ENCODE data around the gene EEFSEC.
A peak's percentile ranks its signal among the peaks of the same experiment; 100 is the strongest.

Gene EEFSEC

GRCh38 chr3:128420289-128420688 is 267.0 kb downstream of the EEFSEC start:
- DNase-seq = no peak

GRCh38 chr3:128420720-128421438 is 267.6 kb downstream of the EEFSEC start:
- no peak for DNase-seq

GRCh38 chr3:128421439-128421836 is 268.2 kb downstream of the EEFSEC start:
- DNase-seq = no peak

- no peak for DNase-seq
Observed at GRCh38 chr3:128421966-128422365, 268.7 kb downstream of the EEFSEC start.

GRCh38 chr3:128422762-128423524 is 269.7 kb downstream of the EEFSEC start:
- DNase-seq = no peak

GRCh38 chr3:128423525-128424147 is 270.4 kb downstream of the EEFSEC start:
- DNase-seq = no peak

GRCh38 chr3:128424508-128425069 is 271.3 kb downstream of the EEFSEC start:
- DNase-seq = no peak

- DNase-seq = no peak
Observed at GRCh38 chr3:128425142-128425845, 272.0 kb downstream of the EEFSEC start.

- DNase-seq = no peak
Observed at GRCh38 chr3:128425846-128426127, 272.5 kb downstream of the EEFSEC start.

GRCh38 chr3:128426128-128426921 is 273.0 kb downstream of the EEFSEC start:
- DNase-seq = peak; percentile 28 to 38

- no peak for DNase-seq
Observed at GRCh38 chr3:128427175-128427857, 274.0 kb downstream of the EEFSEC start.

- no peak for DNase-seq
Observed at GRCh38 chr3:128427872-128428822, 274.9 kb downstream of the EEFSEC start.

GRCh38 chr3:128429275-128429674 is 276.0 kb downstream of the EEFSEC start:
- DNase-seq = no peak

- DNase-seq = no peak
Observed at GRCh38 chr3:128429751-128430150, 276.5 kb downstream of the EEFSEC start.

- no peak for DNase-seq
Observed at GRCh38 chr3:128430301-128430700, 277.0 kb downstream of the EEFSEC start.

GRCh38 chr3:128430731-128431130 is 277.4 kb downstream of the EEFSEC start:
- no peak for DNase-seq

GRCh38 chr3:128431803-128432300 is 278.6 kb downstream of the EEFSEC start:
- DNase-seq = no peak

GRCh38 chr3:128432301-128432970 is 279.2 kb downstream of the EEFSEC start:
- no peak for DNase-seq

GRCh38 chr3:128432971-128433836 is 279.9 kb downstream of the EEFSEC start:
- peak in 1 of 2 experiments; percentile 34 for DNase-seq

Measured in SHP77 (cell line).